KBM-7 (cell line): ENCODE measurements around the gene KAT7.
"Not testable (repeated sequence)": the region's sequence is repeated elsewhere in the genome, so short reads cannot be mapped to it uniquely, and the experiment has no call there.

Source experiments
- DNase-seq: peaks from one replicate; pipeline ENCODE4 v3.0.0-alpha.2; 2015
- in situ Hi-C: fragments of 300-500 bp; cut with MboI; formaldehyde crosslinking; loops from 2 replicates; pipeline ENCODE4 v1.14.3; 2020; ENCODE audit warnings: low sequenced_read_pairs, low pct_unique_long_range_greater_than_20kb, mixed read lengths

Gene KAT7

DNA sequence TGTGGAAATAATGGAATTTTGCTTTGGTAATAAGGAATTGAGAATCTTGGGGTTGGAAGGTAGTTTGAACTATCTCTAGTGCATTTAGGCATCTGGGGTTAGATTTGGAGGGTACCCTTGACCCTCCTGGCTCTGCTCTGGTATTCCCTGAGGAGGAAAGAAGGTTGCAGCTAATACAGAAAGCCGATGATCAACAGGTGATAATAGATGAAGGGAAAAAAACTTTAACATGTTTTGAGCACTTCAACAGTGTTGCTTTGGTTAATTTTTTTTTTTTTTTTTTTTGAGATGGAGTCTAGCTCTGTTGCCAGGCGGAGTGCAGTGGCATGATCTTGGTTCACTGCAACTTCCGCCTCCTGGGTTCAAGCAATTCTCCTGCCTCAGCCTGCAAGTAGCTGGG is 4.8 kb downstream of the KAT7 start:
- in situ Hi-C loops = no loop called here
- no peak for DNase-seq

DNA sequence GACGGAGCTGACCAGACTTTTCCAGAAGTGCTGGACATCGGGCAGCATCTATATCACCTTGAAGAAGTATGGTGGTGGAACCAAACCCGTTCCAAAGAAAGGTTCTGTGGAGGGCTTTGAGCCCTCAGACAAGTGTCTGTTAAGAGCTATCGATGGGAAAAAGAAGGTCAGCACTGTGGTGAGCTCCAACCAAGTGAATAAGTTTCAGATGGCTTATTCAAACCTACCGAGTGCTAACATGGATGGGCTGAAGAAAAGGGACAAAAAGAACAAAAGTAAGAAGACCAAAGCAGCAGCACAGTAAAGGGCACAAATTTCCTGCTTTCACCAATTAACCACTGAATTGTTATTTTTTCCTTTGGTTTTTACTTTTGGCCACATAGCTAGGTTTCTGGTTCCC is 6.9 kb downstream of the KAT7 start:
- in situ Hi-C loops = no loop called here

DNA sequence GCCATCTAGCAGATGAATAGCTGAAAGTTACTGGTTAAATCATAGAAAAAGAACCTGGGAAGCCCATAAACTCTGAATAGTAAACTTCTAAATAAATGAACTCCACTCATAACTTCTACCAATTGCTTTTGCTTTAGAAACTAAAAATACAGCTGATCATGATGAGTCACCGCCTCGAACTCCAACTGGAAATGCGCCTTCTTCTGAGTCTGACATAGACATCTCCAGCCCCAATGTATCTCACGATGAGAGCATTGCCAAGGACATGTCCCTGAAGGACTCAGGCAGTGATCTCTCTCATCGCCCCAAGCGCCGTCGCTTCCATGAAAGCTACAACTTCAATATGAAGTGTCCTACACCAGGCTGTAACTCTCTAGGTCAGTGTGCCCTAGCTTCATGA is 9.7 kb downstream of the KAT7 start:
- in situ Hi-C loops = no loop called here
- DNase-seq = no peak

More for the DNA sequence above, 6.9 kb downstream of the KAT7 start:
- no peak for DNase-seq

DNA sequence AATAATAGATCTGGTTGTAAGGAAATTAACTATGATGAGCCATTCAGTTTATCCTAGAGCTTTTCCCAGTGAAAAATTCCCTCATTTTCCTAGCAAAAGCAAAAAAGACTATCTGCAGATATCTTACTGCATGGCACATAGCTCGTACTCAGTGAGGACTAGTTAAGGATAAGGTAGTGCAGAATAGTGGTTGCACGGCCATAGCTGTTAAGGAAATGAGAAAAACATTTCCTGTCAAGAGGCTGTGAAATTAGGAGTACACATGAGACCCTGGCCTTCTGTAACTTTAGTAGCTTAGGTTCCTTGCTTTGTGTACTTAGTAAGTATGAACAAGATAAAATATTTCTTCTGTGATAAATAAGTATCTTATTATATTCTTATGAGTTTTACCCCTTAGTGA is 10.3 kb downstream of the KAT7 start:
- in situ Hi-C loops = no loop called here
- no peak for DNase-seq

DNA sequence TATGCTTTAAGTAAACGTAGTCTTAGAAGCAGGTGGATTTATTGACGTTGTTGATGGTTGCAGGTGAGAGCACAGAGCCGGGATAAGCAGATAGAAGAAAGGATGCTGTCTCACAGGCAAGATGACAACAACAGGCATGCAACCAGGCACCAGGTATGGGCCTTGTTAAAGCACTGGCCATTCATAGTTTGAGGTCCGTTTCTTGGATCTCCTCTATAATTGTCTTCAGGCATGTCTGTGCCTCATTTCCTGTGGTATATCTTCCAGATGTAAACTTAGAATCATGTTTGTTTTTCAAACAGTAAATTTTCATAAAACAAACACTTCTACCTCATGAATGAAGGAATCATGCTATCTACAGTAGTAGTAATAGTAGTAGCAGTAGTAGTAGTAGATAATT is 20.6 kb downstream of the KAT7 start:
- in situ Hi-C loops = no loop called here
- DNase-seq = no peak

DNA sequence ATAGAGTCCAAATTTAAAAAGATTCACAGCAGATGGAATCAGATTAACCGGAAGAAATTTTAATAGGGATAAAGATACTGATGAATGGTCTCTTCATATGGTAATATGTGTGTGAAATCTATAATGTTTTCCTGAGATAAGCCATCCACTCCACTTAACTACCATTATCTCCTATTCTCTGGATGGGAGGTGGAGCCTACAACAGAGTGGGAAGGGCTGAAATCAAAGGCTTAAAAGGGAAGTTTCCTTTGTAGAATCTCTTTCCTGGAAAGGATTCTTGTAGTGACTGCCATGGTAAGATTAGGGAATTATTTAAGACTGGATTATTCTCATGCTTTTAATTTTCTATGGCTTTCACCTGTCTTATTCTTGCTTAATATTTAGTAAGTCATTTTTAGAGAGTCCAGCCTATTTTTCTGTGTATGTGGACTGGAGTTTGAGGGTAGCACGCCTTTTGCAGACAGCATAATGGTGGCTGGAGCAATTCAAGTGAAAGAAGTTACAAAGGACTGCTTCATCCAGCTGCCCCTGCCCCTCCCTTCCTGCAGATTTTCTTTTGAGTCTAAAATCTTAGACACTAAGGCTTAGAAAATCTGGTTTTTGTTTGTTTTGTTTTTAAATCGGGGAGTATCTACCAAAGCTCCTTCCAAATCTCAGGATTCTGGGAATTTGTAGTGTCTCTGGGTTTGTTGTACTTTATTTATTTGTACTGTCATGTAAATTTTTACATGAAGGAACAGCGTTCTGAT is 26.5 kb downstream of the KAT7 start:
- no peak for DNase-seq
- in situ Hi-C loops = no loop called here

DNA sequence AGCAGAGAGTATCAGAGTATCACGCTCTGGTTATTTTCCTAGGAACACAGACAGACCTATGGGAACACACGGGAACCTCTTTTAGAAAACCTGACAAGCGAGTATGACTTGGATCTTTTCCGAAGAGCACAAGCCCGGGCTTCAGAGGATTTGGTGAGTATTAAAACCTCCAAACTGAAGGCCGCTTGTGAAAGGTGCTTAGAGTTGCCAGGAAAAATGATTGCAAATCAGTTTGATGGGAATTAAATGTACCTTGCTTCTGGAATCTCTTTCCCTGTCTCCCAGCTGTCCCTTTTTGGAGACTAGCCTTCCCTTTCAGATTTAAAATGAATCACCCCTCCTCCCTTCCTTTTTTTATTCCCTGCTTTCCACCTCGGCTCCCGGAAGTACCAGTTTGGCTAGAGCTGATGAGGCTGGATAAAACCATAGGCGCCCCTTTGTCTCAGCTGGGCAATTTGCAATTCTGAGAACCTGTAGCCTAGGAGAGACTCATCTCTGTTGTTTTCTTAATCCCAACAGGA is 27.3 kb downstream of the KAT7 start:
- in situ Hi-C loops = no loop called here
- DNase-seq = no peak

DNA sequence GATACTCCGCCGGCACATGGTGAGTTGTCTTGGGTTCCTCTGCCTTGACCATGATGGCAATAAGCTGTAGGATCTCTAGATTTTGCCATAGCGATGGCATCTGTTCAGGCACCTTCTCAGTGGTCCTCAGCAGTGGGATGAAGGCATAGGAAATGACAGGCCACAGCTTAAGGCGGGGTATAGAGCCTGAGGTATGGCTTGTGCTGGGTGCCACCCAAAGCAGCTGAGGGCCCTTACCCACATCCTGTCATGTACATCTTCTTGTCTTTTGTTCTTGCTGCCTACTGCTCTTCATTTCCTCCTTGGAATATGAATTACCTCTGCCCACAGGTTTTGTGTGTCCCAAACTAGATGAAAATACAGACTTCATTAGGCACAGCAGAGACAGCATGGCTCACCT is 29.5 kb downstream of the KAT7 start:
- in situ Hi-C loops = no loop called here
- DNase-seq = no peak

DNA sequence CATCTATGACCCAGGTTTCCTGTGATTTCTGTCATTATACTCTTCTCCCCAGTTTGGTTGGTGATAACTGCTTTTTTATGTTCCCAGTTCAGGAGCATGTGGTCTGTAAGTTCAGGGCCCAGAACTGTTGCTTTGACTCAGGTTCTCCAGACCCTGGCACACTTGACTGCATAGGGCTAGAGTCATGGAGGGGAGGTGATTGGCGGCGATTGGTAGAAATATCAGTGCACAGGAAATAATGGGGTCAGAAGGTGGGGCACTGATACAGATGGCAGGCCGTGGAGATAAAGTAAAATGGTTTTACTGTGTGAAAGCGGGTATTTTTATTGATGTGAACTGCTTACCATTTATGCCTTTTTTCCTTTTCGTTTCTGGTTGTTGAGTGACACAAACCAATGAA is 30.7 kb downstream of the KAT7 start:
- in situ Hi-C loops = no loop called here
- no peak for DNase-seq

DNA sequence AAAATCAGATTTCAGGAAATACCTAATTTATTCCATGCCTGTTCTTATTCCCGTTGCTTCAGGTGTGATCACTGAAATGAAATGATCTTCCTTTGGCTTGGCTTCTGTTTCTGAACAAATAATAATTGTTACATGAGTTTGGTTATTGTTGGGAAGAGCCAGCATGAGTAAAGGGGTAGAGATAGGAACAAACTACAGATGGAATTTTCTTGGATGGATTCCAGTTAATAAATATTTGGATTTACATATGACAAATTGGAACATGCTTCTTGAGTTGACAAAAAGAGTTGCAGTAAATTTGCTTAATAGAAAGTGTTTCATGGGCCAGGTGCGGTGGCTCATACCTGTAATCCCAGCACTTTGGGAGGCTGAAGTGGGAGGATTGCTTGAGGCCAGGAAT is 31.2 kb downstream of the KAT7 start:
- no peak for DNase-seq
- in situ Hi-C loops = no loop called here

DNA sequence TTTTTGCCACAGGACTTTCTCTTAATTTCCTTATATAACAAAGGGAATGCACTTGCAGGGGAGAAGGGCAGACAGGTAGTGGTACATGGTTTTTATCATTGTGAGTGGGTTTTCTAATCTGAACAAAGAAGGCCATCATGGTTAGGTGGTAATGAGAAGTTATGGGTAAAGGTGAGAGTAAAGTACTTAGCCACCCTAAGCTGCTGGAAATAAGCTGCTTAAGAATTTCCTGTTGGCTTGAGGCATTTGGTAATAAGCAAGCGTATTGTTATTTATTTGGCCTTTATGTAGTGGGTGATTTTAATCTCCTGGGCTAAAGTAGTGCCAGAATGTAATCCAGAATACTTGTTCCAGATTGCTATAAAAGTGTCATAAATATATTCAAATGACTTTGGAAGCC is 32.3 kb downstream of the KAT7 start:
- in situ Hi-C loops = no loop called here
- DNase-seq = no peak

DNA sequence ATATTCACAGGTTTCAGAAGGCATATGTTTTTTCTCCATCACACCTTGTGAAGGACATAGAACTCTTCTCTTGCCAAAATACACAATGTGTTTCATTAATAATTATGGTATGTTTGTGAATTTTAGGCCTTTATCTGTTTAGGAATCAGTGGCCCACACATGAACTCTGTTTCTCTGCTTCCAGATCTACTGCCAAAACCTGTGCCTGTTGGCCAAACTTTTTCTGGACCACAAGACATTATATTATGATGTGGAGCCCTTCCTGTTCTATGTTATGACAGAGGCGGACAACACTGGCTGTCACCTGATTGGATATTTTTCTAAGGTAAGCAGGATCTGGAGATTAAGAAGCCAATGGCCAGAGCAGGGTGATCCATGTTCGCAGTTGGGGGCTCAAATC is 33.0 kb downstream of the KAT7 start:
- in situ Hi-C loops = no loop called here

DNA sequence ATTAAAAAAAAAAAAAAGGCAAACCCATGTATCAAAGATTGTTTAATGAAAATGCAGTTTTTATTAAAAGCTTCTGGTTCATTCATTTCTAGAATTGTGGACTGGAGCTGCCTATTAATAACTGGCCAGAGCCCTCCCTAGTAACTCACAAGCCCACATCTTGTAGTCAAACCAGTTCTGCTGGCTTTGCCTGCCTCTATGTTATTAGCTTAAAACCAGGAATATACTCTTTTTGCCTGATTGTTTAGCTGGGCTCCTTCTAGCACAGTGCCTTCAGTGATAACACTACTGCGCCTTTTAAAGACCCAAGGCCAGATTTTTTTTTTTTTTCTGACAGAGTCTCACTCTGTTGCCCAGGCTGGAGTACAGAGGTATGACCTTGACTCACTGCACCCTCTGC is 33.4 kb downstream of the KAT7 start:
- in situ Hi-C loops = no loop called here
- DNase-seq = no peak

More for the DNA sequence above, 33.0 kb downstream of the KAT7 start:
- no peak for DNase-seq

DNA sequence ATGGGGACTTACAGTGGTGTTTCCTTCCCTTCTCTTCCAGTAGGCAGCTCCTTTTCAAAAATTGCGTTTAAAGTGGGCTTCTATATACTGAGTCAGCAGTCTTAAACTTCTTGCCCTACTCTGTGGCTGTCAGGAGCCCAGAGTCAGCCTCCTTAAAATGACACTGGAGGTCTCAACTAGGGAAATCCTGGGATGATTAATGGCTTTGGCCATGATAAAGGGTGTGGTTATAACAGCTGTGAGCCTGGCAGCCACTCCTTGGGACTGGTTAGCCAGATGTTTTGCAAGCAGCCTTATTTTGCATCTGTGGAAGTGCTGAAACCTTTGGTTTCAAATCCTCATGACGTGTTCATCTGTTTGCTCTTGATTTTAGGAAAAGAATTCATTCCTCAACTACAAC is 34.3 kb downstream of the KAT7 start:
- DNase-seq = no peak
- in situ Hi-C loops = no loop called here

DNA sequence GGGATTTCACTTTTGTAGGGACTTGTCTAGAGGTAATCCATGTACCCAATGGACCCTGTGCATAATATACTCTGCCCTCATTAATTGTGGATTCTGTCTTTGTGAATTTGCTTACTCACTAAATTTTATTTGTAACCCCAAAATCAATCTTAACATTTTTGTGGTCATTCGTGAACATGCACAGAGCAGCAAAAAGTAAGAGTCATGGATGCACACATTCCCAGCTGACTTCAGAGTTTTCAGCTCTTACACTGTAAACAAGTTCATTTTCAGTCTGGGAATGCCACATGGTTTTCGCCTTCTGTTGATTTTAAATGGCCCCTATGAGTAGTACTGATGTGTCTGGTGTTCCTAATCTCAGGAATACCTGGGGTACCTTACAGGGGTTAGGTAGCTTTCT is 35.1 kb downstream of the KAT7 start:
- in situ Hi-C loops = no loop called here
- no peak for DNase-seq

DNA sequence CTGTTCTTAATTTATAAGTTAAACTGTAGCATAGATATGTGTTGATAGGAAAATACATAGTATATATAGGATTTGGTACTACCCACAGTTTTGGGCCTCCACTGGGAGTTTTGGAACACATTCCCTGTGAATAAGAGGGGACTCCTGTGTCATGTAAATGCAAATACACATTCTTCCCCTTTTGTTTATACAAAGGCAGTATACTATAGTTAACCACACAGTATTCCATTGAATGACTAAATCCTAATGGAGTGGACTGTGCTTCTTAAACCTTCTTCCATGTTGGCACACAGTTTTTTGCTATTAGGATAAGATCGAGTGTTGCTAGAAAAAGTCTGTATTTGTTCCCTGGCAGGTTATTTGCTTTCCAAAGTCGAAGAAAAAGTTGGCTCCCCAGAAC is 37.2 kb downstream of the KAT7 start:
- in situ Hi-C loops = no loop called here
- DNase-seq = no peak

DNA sequence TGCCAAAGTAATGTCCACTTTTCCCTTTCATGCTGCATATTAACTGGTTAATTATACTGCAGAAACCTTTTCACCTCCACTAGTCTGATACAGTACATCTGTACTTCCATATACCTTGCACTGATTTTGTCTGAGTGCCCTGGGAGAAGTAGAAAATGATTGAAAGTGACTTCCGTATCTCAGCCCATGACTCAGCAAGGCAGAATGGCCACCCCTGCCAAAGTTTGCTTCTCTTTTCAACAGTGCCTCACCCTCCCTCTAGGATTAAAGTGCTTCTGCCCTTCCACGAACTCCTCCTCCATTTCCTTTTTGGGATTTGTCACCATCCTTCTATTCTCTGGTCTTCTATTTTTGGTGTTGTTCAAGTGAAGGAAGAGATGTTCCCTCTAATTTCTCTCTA is 39.8 kb downstream of the KAT7 start:
- DNase-seq = peak; percentile 71
- in situ Hi-C loops = not testable (repeated sequence)

DNA sequence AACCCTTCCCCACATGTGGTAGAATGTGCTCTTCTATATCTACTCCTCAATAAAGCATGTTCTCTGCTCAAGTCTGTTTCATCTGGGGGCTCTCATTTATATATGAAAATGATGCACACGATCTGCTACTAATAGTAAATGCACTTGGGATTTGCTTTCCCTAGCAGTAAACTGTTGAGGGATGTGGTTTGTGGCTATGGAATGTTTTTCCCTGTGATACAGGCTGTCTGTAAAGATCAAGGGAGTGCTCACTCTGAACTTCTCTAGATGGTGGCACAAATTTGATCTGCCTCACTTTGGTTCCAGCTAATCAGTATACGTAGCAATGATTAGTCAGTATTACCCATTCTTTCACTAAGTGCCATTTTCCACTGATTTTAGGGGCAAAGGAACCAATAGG is 40.5 kb downstream of the KAT7 start:
- no peak for DNase-seq
- in situ Hi-C loops = no loop called here

DNA sequence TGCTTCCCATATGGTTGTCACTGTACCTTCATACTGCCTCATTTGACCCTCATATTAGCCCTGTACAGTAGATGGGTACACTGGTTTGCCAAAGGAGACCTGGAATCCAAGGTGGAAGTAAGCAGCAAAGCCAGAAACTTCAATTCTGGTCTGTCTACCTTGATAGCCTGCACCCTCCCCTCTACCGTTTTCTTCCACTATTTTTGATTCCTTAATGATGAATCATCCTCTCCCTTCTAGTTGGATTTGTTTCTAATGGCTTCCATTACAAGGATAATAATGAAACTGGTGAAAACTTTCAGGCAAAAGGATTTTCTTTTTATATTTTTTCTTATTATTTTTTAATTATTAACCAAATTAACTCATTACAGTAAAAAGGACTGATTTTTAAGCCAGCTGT is 42.1 kb downstream of the KAT7 start:
- no peak for DNase-seq
- in situ Hi-C loops = no loop called here

DNA sequence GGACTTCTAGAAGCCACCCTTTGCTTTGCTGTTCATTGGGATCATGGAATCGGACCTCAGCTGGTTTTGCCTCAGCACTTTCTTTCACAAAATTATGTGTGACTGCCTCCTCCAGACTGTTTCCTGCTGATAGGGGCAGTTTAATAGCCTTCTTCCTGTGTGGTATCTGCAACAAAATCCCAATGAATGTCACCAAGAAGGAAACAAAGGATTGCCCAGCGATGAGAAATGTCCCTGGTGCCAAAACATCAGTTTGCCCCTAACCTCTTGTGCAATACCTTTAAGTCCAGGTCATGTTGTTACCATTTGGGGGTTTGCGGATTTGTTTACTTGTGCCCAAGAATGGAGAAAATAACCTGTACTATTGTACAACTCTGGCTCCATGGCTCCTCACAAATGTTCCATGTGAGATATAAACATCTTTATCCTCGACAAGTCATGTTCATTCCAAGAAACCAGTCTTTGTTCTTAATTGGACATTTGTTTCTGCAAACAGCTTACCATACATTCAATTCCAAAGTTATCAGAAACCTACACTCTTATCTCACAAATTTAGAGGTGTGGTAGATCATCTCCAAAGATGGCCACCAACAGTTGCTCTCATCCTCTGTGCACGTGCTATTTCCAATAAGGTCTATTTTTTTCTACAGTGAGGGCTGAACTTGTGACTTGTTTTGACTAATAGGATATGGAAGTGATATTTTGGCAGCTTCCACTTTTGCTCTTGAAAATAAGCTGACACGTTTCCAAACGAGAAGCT is 44.5 kb downstream of the KAT7 start:
- peak; percentile 96 for DNase-seq
- in situ Hi-C loops = no loop called here
